ENCODE results near the gene LIN7A. TPM values are rescaled to one million over a fixed set of nuclear protein-coding genes. Genes with fewer than 3 reads are reported as not detected.

Gene LIN7A, protein sequence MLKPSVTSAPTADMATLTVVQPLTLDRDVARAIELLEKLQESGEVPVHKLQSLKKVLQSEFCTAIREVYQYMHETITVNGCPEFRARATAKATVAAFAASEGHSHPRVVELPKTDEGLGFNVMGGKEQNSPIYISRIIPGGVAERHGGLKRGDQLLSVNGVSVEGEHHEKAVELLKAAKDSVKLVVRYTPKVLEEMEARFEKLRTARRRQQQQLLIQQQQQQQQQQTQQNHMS
- 10 to 100 TPM; 18.0 to 19.2 (median 18.7) TPM for polyA plus RNA-seq (ENCODE audit: insufficient read length in 3 of 3)
- long read RNA-seq, donor 1, full-length matches to known transcripts, result 8 of 8 reads
- long read RNA-seq, donor 1, partial matches to known transcripts, result 0 of 8 reads
- long read RNA-seq, donor 1, other reads (novel, unspliced or antisense), result 0 of 8 reads
- long read RNA-seq, donor 2, full-length matches to known transcripts, result 6 of 6 reads
- long read RNA-seq, donor 2, partial matches to known transcripts, result 0 of 6 reads
- long read RNA-seq, donor 2, other reads (novel, unspliced or antisense), result 0 of 6 reads
- long read RNA-seq, donor 3, full-length matches to known transcripts, result 9 of 9 reads
- long read RNA-seq, donor 3, partial matches to known transcripts, result 0 of 9 reads
- long read RNA-seq, donor 3, other reads (novel, unspliced or antisense), result 0 of 9 reads
- long read RNA-seq, donor 4, full-length matches to known transcripts, result 7 of 7 reads
- long read RNA-seq, donor 4, partial matches to known transcripts, result 0 of 7 reads
- long read RNA-seq, donor 4, other reads (novel, unspliced or antisense), result 0 of 7 reads
- long read RNA-seq, donor 5, result 0 reads
- long read RNA-seq, donor 6, full-length matches to known transcripts, result 8 of 8 reads
- long read RNA-seq, donor 6, partial matches to known transcripts, result 0 of 8 reads
- long read RNA-seq, donor 6, other reads (novel, unspliced or antisense), result 0 of 8 reads
- long read RNA-seq, donor 7, full-length matches to known transcripts, result 11 of 11 reads
- long read RNA-seq, donor 7, partial matches to known transcripts, result 0 of 11 reads
- long read RNA-seq, donor 7, other reads (novel, unspliced or antisense), result 0 of 11 reads
- long read RNA-seq, donor 8, full-length matches to known transcripts, result 16 of 16 reads
- long read RNA-seq, donor 8, partial matches to known transcripts, result 0 of 16 reads
- long read RNA-seq, donor 8, other reads (novel, unspliced or antisense), result 0 of 16 reads
- long read RNA-seq, donor 9, full-length matches to known transcripts, result 8 of 8 reads
- long read RNA-seq, donor 9, partial matches to known transcripts, result 0 of 8 reads
- long read RNA-seq, donor 9, other reads (novel, unspliced or antisense), result 0 of 8 reads
- long read RNA-seq, donor 10, full-length matches to known transcripts, result 12 of 12 reads
- long read RNA-seq, donor 10, partial matches to known transcripts, result 0 of 12 reads
- long read RNA-seq, donor 10, other reads (novel, unspliced or antisense), result 0 of 12 reads
- long read RNA-seq, donor 11, full-length matches to known transcripts, result 6 of 12 reads
- long read RNA-seq, donor 11, partial matches to known transcripts, result 6 of 12 reads
- long read RNA-seq, donor 11, other reads (novel, unspliced or antisense), result 0 of 12 reads
- long read RNA-seq, donor 12, full-length matches to known transcripts, result 3 of 3 reads
- long read RNA-seq, donor 12, partial matches to known transcripts, result 0 of 3 reads
- long read RNA-seq, donor 12, other reads (novel, unspliced or antisense), result 0 of 3 reads
- long read RNA-seq, donor 13, result 0 reads
- long read RNA-seq, donor 14, full-length matches to known transcripts, result 4 of 4 reads
- long read RNA-seq, donor 14, partial matches to known transcripts, result 0 of 4 reads
- long read RNA-seq, donor 14, other reads (novel, unspliced or antisense), result 0 of 4 reads
- long read RNA-seq, donor 15, full-length matches to known transcripts, result 5 of 5 reads
- long read RNA-seq, donor 15, partial matches to known transcripts, result 0 of 5 reads
- long read RNA-seq, donor 15, other reads (novel, unspliced or antisense), result 0 of 5 reads
- long read RNA-seq, donor 16, full-length matches to known transcripts, result 16 of 16 reads
- long read RNA-seq, donor 16, partial matches to known transcripts, result 0 of 16 reads
- long read RNA-seq, donor 16, other reads (novel, unspliced or antisense), result 0 of 16 reads

GRCh38 chr12:80937391-80938238 lies at the start of gene LIN7A:
Gene LIN7A, minus strand, starts transcription at chr12:80937934. Its CDS starts 212 bp downstream, at chr12:80937722.
- DNase-seq (ENCODE audit: extremely low read depth in 1 of 11, low read depth in 9 of 11, low spot score in 4 of 11), result peak in 9 of 11 donors; percentile 27 to 61 (median 47)

- DNase-seq (ENCODE audit: extremely low read depth in 1 of 11, low read depth in 9 of 11, low spot score in 4 of 11), result no peak
Observed at GRCh38 chr12:80986224-80986623, 48.5 kb upstream of the LIN7A start.

DNA sequence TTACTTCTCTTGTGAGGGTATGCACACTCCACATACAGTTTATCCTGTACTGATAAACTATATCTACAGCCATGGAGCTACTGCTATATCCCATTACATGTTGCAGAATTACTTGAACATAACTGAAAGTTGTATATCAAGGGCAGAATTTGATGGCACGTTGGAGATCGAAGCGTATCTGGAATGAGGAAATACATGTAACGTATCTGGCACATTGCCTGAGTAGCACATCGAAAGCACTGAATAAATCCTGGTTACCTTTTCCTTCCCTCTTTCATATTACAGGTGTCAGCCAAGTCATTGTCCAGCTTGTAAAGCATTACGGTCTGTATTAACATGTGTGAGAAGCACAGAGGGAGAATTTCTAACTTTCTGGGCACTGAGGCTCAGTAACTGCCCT lies 42.1 kb upstream of the LIN7A start:
- no peak for DNase-seq (ENCODE audit: extremely low read depth in 1 of 11, low read depth in 9 of 11, low spot score in 4 of 11)

- no peak for DNase-seq (ENCODE audit: extremely low read depth in 1 of 11, low read depth in 9 of 11, low spot score in 4 of 11)
Observed at GRCh38 chr12:80979251-80979650, 41.5 kb upstream of the LIN7A start.

DNA sequence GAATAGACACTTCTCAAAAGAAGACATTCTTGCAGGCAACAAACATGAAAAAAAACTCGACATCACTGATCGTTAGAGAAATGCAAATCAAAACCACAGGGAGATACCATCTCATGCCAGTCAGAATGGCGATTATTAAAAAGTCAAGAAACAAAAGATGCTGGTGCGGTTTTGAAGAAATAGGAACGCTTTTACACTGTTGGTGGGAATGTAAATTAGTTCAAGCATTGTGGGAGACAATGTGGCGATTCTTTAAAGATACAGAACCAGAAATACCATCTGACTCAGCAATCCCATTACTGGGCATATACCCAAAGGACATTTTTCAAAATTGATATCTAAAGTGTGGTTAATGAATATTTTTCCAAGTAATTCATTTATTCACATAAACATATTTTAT lies 39.6 kb upstream of the LIN7A start:
- no peak for DNase-seq (ENCODE audit: extremely low read depth in 1 of 11, low read depth in 9 of 11, low spot score in 4 of 11)

DNA sequence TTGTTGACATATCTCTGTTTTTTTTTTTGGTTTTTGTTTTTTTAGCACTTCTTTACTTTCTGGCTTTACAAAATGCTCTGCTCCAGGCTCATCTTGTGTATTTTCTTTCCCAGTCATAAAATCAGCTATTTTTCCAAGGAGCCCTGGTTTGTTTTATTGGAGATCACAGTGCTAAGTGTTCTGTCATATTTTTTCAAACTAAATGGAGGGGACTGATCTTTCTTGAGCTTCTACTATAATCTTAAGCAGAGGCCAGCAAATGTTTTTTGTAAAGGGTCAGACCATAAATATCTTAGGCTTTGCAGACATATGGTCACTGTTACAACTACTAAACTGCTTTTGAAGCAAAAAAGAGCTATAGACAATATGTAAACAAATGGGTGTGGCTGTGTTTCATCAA lies 30.6 kb upstream of the LIN7A start:
- no peak for DNase-seq (ENCODE audit: extremely low read depth in 1 of 11, low read depth in 9 of 11, low spot score in 4 of 11)

- no peak for DNase-seq (ENCODE audit: extremely low read depth in 1 of 11, low read depth in 9 of 11, low spot score in 4 of 11)
Observed at GRCh38 chr12:80967565-80967964, 29.8 kb upstream of the LIN7A start.

DNA sequence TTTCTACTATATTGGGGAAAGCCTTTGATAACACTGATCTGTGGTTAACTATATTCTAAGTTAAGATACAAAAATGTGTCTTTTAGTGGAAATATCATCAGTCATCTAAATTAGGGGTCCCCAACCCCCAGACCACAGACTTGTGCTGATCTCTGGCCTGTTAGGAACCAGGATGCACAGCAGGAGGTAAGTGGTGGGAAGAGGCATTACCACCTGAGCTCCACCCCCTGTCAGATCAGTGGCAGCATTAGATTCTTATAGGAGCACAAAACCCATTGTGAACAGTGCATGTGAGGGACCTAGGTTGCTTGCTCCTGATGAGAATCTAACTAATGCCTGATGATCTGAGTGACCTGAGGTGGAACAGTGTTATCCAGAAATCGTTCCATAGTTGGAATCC lies 28.3 kb upstream of the LIN7A start:
- DNase-seq (ENCODE audit: extremely low read depth in 1 of 11, low read depth in 9 of 11, low spot score in 4 of 11), result no peak

- no peak for DNase-seq (ENCODE audit: extremely low read depth in 1 of 11, low read depth in 9 of 11, low spot score in 4 of 11)
Observed at GRCh38 chr12:80958162-80958561, 20.4 kb upstream of the LIN7A start.

DNA sequence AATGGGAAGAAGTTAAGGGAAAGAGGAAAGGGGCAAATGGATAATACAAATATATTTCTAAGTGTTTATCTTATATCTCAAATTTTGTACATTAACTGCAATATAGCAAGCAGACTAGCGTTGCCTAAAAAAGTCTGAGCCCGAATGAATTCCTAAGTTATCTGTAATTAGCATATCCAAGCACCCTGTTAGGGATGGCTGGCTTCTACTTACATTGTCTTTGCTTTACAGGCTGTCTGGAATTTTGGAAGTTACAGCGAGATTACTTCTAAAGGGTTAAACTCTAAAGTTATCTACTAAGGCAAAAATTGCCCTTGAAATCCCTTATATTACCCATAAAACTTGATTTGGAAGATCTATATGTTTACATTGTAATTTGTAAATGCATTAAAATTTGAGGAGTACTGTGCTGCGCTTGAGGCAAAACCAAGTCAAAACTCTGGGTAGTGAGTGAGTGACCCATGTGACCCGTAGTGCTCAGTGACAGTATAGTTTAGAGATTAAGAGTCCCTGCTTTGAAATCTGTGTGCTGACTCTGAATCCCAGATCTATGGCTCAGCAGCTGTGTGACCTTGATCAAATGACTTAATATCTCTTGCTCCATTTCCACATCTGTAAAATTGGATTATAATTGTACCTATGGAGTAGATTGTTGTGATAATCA lies 17.3 kb upstream of the LIN7A start:
- DNase-seq (ENCODE audit: extremely low read depth in 1 of 11, low read depth in 9 of 11, low spot score in 4 of 11), result no peak

- no peak for DNase-seq (ENCODE audit: extremely low read depth in 1 of 11, low read depth in 9 of 11, low spot score in 4 of 11)
Observed at GRCh38 chr12:80952443-80952842, 14.7 kb upstream of the LIN7A start.

- peak in 1 of 11 donors; percentile 5 for DNase-seq (ENCODE audit: extremely low read depth in 1 of 11, low read depth in 9 of 11, low spot score in 4 of 11)
Observed at GRCh38 chr12:80946591-80946990, 8.9 kb upstream of the LIN7A start.

- no peak for DNase-seq (ENCODE audit: extremely low read depth in 1 of 11, low read depth in 9 of 11, low spot score in 4 of 11)
Observed at GRCh38 chr12:80943338-80943737, 5.6 kb upstream of the LIN7A start.

GRCh38 chr12:80941916-80942315 lies 4.2 kb upstream of the LIN7A start:
- no peak for DNase-seq (ENCODE audit: extremely low read depth in 1 of 11, low read depth in 9 of 11, low spot score in 4 of 11)

DNA sequence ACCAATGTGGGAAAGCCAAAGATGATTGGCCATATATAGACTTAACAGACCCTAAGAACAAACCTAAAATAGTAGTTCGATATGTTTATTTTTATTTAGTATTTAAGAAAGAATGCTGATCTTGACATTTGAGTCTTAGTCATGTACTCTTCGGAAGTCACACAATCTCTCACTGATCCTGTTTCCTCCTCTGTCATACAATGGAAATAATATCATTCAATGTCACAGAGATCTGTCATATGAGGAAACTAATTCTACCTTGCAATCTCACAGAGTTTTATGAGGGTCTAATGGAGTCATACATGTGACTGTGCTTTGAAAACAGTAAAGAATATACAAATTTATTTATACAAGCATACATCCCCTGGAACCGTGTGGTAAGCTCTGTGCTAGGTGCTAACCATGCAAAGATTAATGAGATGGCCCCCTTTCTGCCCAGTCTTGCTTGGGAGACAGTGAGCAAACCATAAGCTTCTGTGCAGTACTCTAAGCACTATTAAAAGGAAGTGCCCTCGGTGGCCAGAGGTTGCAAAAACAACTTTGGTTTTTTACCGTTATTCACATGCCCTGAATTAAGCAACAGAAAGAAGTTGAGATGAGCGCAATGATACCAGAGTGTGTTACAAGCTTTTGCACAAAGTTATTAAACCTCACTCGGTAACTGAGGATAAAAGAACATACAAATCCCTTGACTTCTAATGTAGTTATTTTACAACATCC lies 1.7 kb upstream of the LIN7A start:
- DNase-seq (ENCODE audit: extremely low read depth in 1 of 11, low read depth in 9 of 11, low spot score in 4 of 11), result no peak

DNA sequence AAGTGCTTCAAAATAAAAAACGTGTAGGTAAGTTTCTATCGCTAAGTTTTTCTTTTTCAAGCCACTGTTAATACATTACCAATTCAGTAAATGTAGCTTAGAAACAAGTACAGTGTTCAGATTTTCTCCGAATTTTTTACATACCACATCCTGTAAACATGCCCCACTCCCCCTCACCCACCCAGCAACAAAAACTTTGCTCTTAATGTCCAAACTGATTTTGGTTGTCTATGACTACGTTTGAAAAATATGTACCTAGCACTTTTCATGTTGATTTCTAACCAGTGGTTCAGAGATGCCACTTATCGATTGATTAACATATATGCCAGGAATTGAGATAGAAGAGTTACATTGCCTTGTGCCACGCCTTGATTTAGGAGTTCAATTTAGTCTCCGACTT lies 663 bp upstream of the LIN7A start:
- peak in 2 of 11 donors; percentile 8 to 23 for DNase-seq (ENCODE audit: extremely low read depth in 1 of 11, low read depth in 9 of 11, low spot score in 4 of 11)
